NAMALWA (cell line): ENCODE data around the gene TBC1D13.
"Not testable (repeated sequence)": the region's sequence is repeated elsewhere in the genome, so short reads cannot be mapped to it uniquely, and the experiment has no call there.

ENCODE experiments used
- DNase-seq: peaks from one replicate; pipeline ENCODE4 v3.0.0-alpha.2; 2015; ENCODE audit warnings: low spot score

Gene TBC1D13, protein sequence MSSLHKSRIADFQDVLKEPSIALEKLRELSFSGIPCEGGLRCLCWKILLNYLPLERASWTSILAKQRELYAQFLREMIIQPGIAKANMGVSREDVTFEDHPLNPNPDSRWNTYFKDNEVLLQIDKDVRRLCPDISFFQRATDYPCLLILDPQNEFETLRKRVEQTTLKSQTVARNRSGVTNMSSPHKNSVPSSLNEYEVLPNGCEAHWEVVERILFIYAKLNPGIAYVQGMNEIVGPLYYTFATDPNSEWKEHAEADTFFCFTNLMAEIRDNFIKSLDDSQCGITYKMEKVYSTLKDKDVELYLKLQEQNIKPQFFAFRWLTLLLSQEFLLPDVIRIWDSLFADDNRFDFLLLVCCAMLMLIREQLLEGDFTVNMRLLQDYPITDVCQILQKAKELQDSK

DNA sequence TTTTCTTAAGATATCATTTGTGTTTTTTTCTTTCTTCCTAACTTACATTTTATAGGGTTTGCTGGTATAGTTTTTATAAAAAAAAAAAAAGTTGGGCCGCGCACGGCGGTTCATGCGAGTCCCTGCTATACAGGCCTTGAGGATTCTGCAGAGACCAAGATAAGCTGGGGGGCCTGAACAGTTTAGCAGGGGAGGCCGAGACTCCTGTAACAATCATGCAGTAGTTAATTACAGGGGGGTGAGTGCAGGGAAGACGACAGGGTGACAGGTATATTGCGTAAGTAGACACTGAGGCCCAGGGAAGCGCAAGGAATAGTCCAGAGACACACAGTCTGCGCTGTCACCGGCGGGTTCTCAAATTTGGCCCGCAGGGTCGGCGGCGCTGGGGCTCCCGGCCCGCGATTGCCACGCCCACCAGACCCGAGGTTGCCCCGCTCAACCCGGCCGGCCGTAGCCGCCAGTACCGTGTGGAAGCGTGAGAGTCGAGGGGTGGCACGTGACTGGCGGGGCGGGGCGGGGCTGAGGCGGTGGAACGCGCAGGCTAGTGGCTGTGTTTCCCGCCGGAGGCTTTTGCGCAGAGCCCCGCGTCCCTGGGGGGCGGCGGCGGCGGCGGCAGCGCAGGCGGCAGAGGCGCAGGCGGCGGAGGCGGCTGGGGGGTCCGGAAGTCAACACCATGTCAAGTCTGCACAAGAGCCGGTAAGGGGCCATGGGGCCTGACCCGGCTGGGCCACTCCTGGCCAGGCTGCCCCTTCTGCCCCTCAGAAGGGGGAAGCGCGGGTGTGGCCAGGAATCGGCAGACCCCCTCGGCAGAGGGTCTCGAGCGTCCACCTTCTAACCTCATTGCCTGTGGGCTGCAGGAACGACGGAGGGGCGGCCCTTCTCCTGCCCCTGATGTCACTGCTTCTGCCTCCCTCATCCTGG lies at the start of gene TBC1D13:
TBC1D13 (plus strand) TSS at position 573 of the 921 bp plus-strand sequence; CDS start at position 674, 101 bp downstream.
- peak; percentile 93 for DNase-seq

DNA sequence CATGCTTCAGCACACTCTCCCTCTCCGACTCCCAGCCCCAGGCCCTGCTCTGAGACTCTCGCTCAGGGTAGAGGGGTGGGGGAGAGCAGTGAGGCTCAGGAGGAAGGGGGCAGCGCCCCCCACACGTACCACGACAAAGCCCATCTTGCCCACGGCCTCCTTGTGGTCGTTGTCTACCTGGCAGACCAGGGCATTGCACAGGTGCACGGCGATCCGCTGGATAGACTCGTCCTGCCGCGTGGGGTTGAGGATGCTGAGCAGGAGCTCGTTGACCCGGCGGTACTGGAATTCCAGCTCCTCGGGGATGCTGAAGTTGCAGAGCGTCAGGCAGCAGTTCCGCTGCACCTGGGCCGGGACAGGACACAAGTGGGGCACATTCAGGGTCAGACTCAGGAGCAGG lies 44.7 kb upstream of the TBC1D13 start:
- no peak for DNase-seq

DNA sequence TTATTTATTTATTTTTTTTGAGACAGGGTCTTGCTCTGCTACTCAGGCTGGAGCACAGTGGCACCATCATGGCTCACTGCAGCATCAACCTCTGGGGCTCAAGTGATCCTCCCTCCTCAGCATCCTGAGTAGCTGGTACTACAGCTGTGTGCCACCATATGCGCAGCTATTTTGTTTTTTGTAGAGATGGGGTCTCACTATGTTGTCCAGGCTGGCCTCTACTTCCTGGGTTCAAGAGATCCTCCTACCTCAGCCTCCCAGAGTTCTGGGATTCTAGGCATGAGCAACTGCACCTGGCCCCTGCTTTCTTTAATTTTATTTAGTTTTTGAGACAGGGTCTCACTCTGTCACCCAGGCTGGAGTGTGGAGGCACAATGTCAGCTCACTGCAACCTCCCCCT lies 43.6 kb upstream of the TBC1D13 start:
- no peak for DNase-seq

DNA sequence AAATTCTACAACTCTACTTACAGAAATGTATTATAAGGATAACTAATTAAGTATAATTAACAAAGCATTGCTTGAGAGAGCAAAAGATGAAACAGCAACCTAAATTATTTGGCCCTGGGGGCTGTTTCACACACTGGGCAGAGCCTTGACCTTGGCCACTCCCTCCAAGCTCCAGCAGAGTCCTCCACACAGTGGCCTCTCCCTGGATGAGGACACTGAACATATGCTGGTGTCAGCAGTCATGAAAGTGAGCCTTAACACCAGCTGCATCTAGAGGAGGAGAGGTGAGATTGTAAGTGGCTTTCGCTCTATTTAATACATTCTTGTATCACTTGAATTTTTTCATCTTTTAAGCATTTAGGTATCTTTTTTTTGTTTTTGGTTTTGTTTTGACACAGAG lies 39.8 kb upstream of the TBC1D13 start:
- DNase-seq: no peak

DNA sequence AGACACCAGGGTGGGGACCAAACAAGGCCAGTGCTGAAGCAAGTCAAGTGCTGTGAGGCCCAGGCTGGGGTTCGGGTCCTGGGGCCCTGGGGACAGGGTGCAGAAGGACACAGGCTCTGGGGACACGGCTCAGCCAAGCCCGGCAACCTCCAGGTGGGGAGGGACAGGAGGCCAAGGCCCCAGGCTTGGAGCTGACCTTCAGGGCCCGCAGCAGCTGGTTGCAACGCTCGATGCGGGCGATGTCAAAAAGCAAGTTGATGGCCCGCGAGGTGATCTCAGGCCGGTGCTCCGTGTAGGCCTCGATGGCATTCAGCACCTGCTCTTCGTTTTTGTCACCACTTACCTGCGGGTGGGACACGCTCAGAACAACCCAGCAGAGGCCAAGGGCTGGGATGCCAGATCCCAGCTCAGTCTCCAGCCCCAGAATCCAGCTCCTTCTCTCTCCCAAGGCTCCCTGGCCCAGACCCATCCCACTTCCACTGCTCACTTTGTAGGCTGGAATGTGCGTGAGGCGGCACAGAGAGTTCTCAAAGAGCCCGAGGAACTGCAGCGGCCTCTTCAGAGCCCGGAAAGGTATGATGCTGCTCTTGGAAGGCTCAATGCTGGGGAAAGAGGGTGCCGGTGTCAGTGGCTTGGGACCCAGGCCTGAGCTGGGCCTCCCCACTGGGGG lies 36.0 kb upstream of the TBC1D13 start:
- no peak for DNase-seq

DNA sequence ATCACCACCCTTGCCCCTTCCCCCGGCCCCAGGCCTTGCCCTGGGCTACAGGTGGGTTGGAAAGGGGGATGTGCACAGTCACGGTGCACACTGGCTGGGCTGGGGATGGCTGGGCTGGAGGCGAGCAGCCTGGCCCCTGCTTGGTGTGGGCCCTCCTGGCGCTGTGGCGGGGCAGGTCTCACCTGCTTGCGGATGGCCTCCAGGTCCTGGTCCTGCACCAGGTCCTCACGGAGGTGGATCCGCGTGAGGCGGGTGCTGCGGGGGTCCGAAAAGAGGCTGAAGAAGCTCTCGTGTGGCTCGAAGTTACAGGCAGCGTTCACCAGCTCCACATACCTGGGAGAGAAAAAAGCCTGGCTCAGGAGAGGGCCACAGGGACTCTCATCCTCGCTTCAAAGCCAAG lies 33.4 kb upstream of the TBC1D13 start:
- DNase-seq: no peak

DNA sequence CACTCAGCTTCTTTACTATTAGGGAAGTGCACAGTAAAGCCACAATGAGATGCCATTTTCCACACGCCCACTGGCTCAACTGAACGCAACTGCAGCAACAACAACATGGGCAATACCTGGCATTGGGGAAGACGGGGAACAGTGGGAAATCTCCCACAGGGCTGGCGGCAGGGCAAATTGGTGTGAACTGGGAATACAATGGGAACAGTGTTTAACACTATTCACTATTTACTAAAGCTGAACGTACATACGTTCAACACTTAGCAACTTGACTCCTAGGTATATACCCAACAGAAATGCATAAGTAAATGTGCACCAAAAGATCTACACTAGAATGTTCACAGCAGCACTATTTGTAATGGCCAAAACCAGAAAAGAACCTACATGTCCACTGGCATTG lies 29.5 kb upstream of the TBC1D13 start:
- DNase-seq: no peak

DNA sequence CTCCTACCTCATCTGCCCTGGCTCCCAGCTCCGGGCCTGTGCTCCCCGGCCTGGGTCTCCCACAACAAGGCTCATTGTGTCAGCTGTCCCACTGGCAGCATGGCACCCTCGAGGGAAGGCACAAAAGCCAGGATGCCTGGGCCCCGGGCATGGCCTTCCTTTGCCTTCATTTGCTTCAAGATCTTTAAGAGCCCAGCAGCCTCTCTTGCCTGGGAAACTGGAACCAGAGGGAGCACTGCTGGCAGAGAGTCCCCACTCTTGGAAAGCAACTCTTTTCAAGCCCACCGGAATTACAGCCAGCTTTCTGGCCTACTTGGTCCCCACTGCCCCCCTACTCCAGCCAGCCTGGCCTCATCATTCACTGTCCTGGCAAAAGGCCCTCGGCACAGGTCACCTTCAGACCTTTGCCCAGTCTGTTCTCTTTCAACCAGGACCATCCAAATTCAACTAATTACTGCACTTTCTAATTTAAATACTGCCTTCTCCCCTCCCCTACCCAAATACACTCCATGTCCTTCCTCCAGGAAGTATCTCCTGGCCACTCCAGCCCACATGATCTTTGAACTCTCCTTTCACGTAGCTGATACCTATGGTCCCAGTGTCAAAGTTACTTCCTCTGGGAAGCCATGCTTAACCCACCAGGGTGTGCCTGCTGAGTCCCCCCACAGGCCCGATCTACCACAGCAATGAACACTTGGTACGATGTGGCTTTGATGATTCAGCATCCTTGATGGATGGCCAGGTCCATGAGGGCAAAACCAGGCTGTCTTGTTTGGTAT lies 24.2 kb upstream of the TBC1D13 start:
- DNase-seq: no peak

DNA sequence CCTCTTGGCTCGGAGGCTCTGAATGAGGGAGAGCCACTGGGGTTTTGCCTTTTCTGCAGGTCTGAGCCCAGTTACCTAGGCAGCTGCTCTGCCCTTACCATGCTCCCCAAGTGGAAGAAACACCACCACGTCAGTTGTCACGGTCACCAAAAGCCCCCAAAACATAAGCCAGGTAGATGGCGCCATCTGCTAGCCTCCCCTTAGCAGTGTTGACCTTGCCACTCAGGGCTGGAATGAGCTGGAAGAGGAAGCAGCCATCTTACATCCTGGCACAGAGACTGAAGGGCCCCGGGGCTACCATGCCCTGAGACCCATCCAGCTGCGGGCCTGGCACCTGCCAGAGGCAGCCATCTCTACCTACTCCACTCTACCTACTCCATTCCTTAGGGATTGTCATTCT lies 22.7 kb upstream of the TBC1D13 start:
- DNase-seq: peak; percentile 30

DNA sequence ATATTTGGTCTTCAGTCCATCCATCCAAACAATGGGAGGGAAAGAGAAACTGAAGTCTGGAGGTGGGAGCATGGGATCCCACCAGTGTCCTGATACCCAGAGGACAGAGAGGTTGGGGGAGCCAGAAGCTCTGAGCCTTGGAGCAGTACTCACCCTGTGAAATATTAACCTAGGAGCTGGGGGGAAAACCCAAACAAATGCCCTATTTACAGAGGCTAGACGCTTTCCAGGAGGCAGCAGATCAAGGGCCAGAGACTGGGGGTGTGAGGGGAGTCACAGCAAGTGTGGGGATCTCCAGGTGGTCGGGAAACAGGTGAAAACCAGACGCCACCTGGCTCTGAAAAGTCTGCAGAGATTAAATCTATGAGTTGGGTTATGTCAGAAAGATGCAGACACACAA lies 21.6 kb upstream of the TBC1D13 start:
- DNase-seq: no peak

DNA sequence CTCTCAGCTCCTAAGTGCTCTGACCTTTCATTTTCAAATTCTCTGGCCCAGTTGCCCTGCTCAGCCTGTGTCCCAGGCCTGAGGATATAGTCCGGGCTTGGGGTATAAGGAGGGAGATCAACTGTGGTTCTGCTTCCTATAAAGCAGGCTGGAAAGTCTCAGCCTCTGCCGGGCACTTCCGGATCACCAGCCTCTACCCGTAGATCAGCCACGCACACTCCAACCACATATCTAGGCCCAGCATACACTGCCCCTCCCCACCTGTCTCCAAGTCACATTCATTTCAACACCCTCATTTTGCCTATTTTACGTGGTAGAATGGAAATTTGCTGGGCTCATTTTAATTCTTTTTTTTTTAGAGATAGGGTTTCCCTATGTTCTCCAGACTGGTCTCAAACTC lies 18.4 kb upstream of the TBC1D13 start:
- DNase-seq: no peak

DNA sequence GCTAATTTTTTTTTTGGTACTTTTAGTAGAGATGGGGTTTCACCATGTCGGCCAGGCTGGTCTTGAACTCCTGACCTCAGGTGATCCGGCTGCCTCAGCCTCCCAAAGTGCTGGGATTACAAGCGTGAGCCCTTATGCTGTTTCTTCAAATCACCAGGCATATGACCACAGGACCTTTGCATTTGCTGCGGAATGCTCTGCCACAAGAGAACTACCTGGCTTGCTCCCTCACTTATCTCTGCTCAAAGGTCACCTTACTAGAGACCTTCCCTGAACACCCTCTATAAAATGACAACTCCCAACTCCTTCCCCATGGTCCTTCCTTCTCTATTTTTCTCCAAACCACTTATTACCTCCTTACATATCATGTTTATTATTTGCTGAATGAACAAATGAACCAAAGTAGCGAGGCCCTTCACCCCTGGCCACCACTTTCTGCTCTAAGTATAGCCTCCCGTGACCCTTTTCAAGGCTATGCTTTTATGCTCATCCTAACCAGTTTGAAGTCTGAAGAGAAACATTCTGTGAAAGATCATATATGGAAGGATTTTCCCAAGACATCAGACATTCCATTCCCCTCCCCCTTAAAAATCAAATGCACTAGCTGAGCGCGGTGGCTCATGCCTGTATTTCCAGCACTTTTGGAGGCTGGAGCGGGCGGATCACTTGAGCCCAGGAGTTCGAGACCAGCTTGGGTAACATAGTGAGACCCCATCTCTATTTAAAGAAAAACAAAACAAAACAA lies 16.6 kb upstream of the TBC1D13 start:
- no peak for DNase-seq

DNA sequence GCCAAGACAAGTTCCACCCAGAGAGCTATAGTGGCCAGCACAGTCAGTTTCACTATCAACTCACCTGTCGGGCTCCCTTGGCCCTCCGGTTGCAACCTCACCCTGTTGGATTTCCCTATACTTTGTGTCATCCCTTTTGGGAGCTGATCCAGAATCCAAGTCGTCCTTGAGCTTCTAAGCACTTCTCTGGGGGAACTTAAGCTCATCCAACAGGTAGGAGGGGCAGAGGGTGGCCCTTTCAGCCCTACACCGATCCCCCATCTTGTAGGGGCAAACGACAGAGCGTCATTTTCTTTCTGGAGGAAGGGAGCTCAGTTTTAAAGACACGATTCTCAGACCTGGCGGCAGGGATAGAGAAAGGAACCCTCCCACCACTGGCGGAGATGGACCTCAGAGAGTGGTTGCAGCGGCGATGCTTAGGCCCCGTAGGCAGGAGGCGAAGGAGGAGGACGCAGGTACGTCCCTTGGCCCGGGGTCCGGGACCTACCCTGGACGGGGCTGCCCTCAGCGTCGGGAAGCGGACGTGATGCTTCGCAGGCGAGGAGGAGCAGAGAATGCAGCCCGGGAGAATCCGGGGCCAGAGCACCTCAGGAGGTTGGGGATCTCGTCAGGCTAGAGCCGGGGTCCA lies 15.8 kb upstream of the TBC1D13 start:
- peak; percentile 45 for DNase-seq

DNA sequence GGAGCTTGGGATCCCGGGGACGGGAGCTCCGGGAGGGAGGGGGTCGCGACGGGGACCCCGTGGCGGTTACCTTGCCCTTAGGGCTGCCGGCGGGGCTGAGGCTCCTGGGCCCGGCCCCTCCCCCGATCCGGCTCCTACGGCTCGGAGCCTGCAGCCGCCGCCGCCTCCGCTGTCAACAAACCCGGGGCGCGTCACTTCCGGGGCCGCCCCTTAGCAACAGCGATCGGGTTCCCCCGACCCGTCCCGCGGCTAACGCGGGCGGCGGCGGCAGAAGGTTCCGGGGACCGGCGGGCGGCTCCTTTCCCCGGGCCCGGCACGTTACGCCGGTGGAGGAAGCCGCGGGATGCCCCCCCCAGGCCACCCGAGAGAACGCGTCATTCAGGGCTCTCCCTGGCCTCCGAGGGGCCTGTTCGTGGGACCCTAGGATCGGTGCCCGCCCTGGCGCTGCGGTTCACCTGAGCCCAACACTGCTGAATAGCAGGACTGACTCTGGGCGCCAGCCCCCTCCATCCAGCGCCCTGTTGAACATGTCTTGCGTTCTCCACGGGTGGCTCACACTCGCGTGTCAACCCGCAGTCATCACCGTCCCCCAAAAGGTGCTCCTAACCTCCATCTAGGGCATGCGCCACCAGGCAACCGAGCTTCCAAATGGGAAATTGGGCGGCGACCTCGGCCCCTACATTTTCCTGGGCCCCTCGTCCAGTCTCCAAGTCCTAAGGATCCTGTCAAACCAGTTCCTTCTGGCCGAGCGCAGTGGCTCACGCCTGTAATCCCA lies 15.1 kb upstream of the TBC1D13 start, which contains the start of gene ZER1:
ZER1 (minus strand) TSS at position 183 of the 775 bp plus-strand sequence. CDS start 16,362 bp downstream, outside the sequence.
- peak; percentile 90 for DNase-seq

DNA sequence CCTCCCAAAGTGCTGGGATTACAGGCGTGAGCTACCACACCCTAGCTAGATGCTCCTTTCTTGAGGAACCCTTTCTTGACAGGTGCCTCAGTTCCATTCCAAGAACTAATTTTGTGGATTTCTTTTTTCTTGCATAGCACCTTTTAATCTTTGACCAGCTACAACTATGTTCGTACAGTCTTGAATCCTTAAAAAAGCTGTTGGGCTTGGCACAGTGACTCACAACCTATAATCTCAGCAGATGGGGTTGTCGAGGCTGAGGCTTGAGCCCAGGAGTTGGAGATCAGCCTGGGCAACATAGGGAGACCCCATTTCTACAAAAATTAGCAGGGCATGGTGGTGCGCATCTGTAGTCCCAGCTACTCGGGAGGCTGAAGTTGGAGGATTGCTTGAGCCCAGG lies 14.0 kb upstream of the TBC1D13 start:
- DNase-seq: no peak

DNA sequence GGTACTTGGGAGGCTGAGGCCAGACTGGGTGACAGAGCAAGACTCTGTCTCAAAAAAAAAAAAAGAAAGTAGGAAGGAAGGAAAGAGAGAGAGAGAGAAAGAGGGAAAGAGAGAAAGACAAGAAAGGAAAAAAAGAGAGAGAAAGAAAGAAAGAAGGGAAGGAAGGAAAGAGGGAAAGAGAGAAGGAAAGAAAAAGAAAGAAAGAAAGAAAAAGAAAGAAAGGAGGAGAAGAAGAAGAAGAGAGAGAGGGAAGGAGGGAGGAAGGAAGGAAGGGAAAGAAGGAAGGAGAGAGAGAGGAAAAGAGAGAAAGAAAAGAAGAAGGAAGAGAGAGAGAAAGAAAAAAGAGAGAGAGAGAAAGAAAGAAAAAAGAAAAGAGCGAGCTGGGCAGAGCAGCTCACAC lies 12.2 kb upstream of the TBC1D13 start:
- DNase-seq: no peak

DNA sequence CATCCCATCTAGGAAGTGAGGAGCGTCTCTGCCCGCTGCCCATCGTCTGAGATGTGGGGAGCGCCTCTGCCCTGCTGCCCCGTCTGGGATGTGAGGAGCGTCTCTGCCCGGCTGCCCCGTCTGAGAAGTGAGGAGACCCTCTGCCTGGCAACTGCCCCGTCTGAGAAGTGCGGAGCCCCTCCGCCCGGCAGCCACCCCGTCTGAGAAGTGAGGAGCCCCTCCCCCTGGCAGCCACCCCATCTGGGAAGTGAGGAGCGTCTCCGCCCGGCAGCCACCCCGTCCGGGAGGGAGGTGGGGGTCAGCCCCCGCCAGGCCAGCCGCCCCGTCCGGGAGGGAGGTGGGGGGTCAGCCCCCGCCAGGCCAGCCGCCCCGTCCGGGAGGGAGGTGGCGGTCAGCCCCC lies 7.0 kb upstream of the TBC1D13 start:
- DNase-seq: not testable (repeated sequence)

DNA sequence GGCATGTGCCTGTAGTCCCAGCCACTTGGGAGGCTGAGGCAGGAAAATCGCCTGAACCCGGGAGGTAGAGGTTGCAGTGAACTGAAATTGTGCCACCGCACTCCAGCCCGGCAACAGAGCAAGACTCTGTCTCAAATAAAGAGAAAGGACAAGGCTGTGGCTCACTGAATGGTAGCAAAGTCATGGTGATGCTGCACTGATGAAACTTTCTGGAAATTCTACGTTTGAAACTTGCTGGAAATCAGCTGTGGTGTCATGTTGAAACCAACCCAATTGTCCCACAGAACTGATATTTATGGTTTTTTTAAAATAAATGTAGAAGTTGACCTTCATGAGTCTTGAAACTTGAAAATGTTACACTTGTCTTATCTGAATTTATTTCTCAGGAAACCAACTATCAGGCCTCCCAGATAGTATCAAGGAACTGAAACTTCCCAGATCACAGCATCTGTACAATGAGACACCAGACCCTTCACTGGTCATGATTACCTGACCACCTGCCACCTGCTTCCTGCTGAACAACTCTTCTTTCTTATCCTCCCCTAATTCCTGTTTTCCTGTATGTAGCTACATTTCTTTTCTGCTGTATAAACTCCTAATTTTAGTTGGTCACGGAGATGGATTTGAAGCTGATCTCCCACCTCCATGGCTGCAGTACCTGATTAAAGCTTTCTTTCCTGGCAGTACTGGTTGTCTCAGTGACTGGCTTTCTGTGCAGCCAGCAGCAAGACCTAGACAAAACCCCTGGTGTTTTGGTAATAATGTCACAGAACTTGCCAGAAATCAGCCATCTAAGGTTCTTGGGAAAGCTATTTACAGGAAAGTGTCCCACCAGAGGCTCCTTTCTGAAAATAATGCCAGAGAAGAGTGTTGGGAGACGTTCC lies 5.6 kb upstream of the TBC1D13 start:
- DNase-seq: peak; percentile 32

DNA sequence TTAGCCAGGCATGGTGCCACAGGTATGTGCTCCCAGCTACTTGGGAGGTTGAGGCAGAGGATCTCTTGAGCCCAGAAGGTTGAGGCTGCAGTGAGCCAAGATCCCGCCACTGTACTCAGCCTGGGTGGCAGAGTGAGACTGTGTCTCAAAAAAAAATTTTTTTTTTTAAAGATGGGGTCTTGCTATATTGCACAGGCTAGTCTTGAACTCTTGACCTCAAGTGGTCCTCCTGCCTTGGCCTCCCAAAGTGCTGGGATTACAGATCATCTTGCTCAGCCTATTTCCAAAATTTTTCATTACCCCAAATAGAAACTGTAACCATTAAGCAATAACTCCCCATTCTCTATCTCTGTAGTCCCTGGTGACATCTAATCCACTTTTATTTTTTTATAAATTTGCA lies 4.4 kb upstream of the TBC1D13 start:
- no peak for DNase-seq
